ENCODE measurements around the gene TEAD4. TPM values are rescaled to one million over a fixed set of nuclear protein-coding genes. Genes with fewer than 3 reads are reported as not detected.
A peak's percentile ranks its signal among the peaks of the same experiment; 100 is the strongest.

Gene TEAD4
- total and polyA plus RNA-seq, 10 donors, result 5.1 to 24.2 (median 17.4) TPM

GRCh38 chr12:2933586-2933985 lies 25.6 kb upstream of the TEAD4 start:
- intact Hi-C loops (cut with DNase I; ENCODE audit: low total_unique reads), result no loop called here
- peaks cover 0 to 96% (median 58%) of the 10 kb centered on the region in 6 donors for H3K36me3 ChIP-seq
- WGBS, 5 donors, result 92 to 97% (median 97%) methylated on average over 6 of the region's 6 CpGs
- H3K4me3 ChIP-seq, result no peak overlapping the region
- no peaks in the 10 kb centered on the region for H3K9me3 ChIP-seq
- DNase-seq, result no peak
- H3K4me1 ChIP-seq, result no peaks in the 10 kb centered on the region
- no peak overlapping the region for H3K27ac ChIP-seq
- no peaks in the 10 kb centered on the region for H3K27me3 ChIP-seq (replicated peaks in 1 of 7)
- TF ChIP-seq CTCF (IDR thresholded peaks at IDR 0.05 in 8 of 11, conservative IDR thresholded peaks at IDR 0.05 in 3 of 11), result no peak

- Histone ChIP-seq H3K4me1 (no peaks in the 10 kb centered on the region), H3K9me3 (no peaks in the 10 kb centered on the region), H3K27me3 (replicated peaks in 1 of 7) (no peaks in the 10 kb centered on the region), H3K27ac (no peak overlapping the region), H3K36me3 (peaks cover 0 to 96% (median 65%) of the 10 kb centered on the region in 6 donors), H3K4me3 (no peak overlapping the region)
- intact Hi-C loops (cut with DNase I; ENCODE audit: low total_unique reads), result no loop called here
- peak; percentile 10 for DNase-seq
- 88 to 96% (median 93%) methylated on average over 6 of the region's 6 CpGs for WGBS, 5 donors
- no peak for TF ChIP-seq POLR2AphosphoS5 (IDR thresholded peaks at IDR 0.05)
These were observed 24.8 kb upstream of the TEAD4 start for GRCh38 chr12:2934371-2934770.

GRCh38 chr12:2936301-2936700 lies 22.9 kb upstream of the TEAD4 start:
- Histone ChIP-seq H3K9me3 (no peaks in the 10 kb centered on the region), H3K27me3 (replicated peaks in 1 of 7) (no peaks in the 10 kb centered on the region), H3K27ac (no peak overlapping the region), H3K4me1 (no peaks in the 10 kb centered on the region), H3K4me3 (no peak overlapping the region), H3K36me3 (peaks cover 0 to 96% (median 58%) of the 10 kb centered on the region in 6 donors)
- intact Hi-C loops (cut with DNase I; ENCODE audit: low total_unique reads), result no loop called here
- DNase-seq, result no peak
- 92 to 97% (median 94%) methylated on average over 11 of the region's 11 CpGs for WGBS, 5 donors
- no peak for TF ChIP-seq POLR2A (IDR thresholded peaks at IDR 0.05)
- no peak for TF ChIP-seq POLR2AphosphoS5 (IDR thresholded peaks at IDR 0.05)
- TF ChIP-seq CTCF (IDR thresholded peaks at IDR 0.05 in 8 of 11, conservative IDR thresholded peaks at IDR 0.05 in 3 of 11), result no peak

- TF ChIP-seq CTCF (IDR thresholded peaks at IDR 0.05 in 8 of 11, conservative IDR thresholded peaks at IDR 0.05 in 3 of 11) (no peak), POLR2A (IDR thresholded peaks at IDR 0.05) (no peak), POLR2AphosphoS5 (IDR thresholded peaks at IDR 0.05) (no peak)
- no peak overlapping the region for H3K27ac ChIP-seq
- WGBS, 5 donors, result 78 to 87% (median 84%) methylated on average over 3 of the region's 3 CpGs
- DNase-seq, result no peak
- H3K27me3 ChIP-seq (replicated peaks in 1 of 7), result no peaks in the 10 kb centered on the region
- no peak overlapping the region for H3K4me3 ChIP-seq
- intact Hi-C loops (cut with DNase I; ENCODE audit: low total_unique reads), result no loop called here
- H3K9me3 ChIP-seq, result no peaks in the 10 kb centered on the region
- H3K4me1 ChIP-seq, result no peaks in the 10 kb centered on the region
- H3K36me3 ChIP-seq, result peaks cover 0 to 89% (median 49%) of the 10 kb centered on the region in 6 donors
These were observed 21.7 kb upstream of the TEAD4 start for GRCh38 chr12:2937500-2937899.

- no peak overlapping the region for H3K4me3 ChIP-seq
- intact Hi-C loops (cut with DNase I; ENCODE audit: low total_unique reads), result no loop called here
- no peak for DNase-seq
- H3K9me3 ChIP-seq, result no peaks in the 10 kb centered on the region
- H3K36me3 ChIP-seq, result peaks cover 0 to 72% (median 39%) of the 10 kb centered on the region in 6 donors
- 84 to 96% (median 94%) methylated on average over 5 of the region's 5 CpGs for WGBS, 5 donors
- no peaks in the 10 kb centered on the region for H3K4me1 ChIP-seq
- TF ChIP-seq POLR2AphosphoS5 (IDR thresholded peaks at IDR 0.05), result no peak
- no peak for TF ChIP-seq POLR2A (IDR thresholded peaks at IDR 0.05)
- no peak for TF ChIP-seq CTCF (IDR thresholded peaks at IDR 0.05 in 8 of 11, conservative IDR thresholded peaks at IDR 0.05 in 3 of 11)
- H3K27me3 ChIP-seq (replicated peaks in 1 of 7), result no peaks in the 10 kb centered on the region
- H3K27ac ChIP-seq, result no peak overlapping the region
These were observed 20.0 kb upstream of the TEAD4 start for GRCh38 chr12:2939191-2939590.

All from spleen (tissue), 11 donors.